SHP77 (cell line): ENCODE measurements around the gene ZDHHC16.
"Not testable (repeated sequence)": the region's sequence is repeated elsewhere in the genome, so short reads cannot be mapped to it uniquely, and the experiment has no call there.

ENCODE experiments used
- DNase-seq, 2 experiments: peaks; one replicate each; lab custom pipeline; 2025; lab: John Stamatoyannopoulos, UW

ZDHHC16 gene

DNA sequence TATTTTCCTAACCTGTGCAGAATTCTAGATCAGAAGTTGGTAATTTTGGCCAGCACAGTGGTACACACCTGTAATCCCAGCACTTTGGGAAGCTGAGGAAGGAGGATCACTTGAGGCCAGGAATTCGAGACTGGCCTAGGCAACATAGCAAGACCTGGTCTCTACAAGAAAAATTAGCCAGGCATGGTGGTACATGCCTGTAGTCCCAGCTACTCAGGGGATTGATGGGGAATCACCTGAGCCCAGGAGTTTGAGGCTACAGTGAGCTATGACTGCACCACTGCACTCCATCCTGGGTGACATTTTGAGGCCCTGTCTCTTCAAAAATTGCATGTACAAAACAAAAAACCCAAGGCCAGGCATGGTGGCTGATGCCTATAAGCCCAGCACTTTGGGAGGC, 11.4 kb upstream of the ZDHHC16 start:
- no peak for DNase-seq

DNA sequence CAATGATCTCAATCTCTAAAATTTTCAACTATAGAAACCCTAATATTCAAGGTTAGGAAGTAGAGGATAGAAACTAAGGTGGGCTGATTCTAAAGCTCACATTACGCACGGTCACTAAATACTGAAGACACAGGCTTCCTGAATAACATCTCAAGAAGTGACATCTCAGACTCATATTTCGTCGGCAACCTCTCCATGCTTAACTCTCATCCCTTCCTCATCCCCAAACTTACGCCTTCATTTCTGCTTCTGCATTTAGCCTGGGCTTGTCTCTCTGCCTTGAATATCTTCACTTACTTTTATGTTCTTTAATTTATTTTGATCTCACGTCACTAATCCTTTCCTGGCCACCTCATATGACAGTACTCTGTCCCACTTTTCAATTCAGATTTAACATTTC, 10.8 kb upstream of the ZDHHC16 start:
- DNase-seq: no peak

DNA sequence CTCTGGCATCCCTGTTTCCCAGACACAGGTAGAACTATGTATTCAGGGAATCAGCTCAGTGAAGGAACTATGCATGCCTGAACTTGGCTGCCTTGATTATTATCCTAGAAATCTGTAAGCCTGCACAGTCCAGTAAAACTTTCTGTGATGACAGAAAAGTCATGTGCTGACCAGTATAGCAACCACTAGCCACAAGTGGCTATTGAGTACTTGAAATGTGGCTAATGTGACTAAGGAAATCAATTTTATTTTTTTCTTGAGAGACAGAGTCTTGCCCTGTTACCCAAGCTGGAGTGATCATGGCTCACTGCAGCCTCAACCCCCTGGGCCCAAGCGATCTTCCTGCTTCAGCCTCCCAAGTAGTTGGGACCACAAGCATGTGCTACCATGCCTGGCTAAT, 3.7 kb upstream of the ZDHHC16 start:
- DNase-seq: no peak

DNA sequence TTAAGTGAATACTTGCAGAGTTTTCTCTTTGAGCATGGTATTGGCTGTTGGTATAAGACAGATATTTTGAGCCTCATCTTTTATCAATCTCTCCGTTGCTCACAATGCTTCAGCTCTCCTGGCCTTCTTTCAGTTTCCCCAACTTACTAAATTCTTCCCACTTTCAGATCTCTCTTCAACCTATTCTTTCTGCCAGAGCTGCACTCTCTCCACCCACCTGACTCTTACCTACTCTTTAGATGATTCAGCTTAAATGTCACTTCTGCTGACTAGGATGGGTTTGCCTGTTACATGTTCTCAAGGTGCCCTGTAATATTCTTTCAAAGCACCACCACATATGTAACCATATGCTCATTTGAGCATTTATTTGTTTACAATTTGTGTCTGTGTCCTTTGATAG, 1.8 kb upstream of the ZDHHC16 start:
- DNase-seq: no peak

DNA sequence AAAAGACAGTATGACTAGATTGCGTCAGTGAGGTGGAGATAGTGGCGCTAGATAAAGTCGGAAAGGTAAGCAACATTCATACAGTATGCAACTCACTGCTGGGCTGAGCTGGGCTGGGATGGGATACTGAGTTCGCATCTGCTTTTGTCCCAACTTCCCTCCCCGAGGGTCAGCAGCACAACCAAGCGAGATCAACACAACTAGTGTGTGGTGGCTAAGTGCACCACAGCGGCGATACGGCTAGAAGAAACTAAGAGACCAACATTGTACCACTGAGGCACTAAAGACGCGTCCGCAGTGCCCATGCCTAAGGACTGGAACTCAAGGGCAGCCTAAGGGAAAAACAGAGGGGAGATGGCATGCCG, 636 bp upstream of the ZDHHC16 start:
- DNase-seq: no peak

DNA sequence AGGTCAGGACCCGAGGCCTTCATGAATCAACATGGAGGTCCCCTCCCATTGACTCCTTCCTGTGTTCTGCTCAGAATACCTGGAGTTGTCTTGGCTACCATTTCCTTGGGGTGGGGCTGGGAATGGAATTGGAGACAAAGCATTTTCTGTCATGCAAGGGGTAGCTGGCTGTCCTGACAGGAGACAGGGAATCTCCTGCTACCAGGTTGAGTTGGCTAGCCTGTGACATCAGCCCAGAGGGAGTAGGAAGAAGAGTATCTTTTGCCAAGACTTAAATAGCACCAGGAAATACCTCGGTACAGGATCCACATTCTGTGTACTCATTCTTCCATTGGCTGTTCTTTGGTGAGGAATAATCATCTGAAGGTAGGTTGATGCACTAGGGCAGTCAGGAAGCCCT, 4.9 kb downstream of the ZDHHC16 start:
- DNase-seq: no peak

DNA sequence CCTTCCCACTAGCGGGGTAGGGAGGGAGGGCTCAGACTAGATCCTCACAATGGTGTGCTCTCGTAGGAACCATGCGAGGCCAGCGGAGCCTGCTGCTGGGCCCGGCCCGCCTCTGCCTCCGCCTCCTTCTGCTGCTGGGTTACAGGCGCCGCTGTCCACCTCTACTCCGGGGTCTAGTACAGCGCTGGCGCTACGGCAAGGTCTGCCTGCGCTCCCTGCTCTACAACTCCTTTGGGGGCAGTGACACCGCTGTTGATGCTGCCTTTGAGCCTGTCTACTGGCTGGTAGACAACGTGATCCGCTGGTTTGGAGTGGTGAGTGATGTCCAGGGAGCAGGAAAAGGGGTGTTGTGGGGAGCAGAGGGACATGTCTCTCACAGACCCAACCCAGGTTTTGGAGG, 5.6 kb downstream of the ZDHHC16 start:
- no peak for DNase-seq

DNA sequence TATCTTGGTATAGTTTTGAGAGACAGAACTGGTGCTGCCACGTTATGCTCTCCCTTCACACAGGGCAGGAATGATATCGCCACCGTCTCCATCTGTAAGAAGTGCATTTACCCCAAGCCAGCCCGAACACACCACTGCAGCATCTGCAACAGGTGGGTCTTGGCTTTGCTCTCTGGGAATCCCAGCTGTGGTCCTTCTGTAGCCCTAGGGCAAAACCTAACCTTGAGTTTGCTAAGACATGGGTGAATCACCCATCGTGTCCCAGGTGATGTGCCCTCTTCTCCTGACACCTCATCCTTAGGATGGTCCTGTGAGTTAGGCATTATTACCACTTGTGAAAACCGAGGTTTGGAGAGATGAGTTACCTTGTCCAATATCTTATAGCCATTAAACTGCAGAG, 6.4 kb downstream of the ZDHHC16 start:
- DNase-seq: no peak

DNA sequence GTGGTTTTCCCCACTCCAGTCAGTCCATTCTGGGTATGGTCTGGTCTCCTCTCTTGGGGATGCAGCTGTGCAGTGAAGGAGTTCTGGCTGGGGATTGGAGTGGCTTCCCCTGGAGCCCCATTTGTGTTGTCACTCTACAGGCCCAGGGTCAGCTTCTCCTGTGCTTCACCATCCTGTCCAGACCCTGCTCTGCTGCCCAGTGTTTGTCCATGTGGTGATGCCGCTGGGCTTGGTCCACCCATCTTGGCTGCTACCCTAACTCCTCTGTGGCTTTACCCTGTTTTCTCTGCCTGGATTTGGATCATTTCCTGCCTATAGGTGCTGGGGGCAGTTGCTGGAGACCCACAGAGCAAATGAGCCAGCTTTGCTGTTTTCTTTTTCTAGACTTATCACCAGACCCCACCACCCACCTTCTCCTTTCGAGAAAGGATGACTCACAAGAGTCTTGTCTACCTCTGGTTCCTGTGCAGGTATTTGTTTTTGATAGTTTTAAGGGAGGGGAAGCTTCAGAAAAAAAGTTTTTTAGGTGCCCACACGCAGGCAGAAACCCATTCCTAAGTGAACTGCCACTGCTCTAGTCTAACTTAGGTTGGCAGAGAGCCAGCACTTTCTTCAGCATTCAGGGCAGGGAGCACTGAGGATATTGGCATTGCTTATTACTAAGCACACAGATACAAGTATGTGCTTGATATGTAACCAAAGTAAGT, 8.5 kb downstream of the ZDHHC16 start:
- DNase-seq: peak in 1 of 2 experiments; percentile 5

DNA sequence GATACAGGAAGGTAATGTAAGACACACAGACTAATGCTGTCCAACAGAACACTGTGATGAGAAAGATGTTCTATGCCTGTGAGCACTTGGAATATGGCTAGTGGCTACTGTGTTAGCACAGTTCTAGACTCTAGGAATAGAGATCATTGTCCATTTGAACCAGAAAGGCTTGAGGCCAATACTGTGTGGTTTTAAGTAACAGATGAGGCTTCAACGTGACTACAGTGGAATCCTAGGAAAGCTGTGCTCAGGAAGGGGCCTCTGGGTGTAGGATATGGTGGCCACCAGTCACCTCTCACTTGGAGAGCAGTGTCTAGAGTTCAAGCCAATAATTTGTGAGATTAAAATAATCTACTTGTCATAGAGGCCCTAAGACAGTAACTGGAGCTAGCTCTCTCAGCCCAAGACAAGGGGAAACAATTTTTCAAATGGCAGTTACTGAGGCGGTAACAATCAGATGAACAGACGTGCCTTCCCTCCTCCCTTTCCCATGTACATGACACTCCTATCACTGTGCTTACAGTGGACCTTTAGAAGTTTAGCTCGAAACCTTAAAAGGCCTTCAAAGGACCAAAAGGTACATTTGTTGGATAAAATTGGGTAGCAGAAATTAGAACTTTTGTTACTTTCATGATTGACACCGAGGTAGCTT, 10.2 kb downstream of the ZDHHC16 start:
- no peak for DNase-seq

DNA sequence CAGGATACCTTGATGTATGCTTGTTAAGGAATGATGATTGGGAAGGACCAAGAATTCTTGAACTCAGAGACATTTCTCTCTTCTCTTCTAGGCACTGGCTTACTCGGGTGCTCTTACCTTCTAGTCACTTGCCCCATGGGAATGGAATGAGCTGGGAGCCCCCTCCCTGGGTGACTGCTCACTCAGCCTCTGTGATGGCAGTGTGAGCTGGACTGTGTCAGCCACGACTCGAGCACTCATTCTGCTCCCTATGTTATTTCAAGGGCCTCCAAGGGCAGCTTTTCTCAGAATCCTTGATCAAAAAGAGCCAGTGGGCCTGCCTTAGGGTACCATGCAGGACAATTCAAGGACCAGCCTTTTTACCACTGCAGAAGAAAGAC, 10.7 kb downstream of the ZDHHC16 start:
- no peak for DNase-seq

DNA sequence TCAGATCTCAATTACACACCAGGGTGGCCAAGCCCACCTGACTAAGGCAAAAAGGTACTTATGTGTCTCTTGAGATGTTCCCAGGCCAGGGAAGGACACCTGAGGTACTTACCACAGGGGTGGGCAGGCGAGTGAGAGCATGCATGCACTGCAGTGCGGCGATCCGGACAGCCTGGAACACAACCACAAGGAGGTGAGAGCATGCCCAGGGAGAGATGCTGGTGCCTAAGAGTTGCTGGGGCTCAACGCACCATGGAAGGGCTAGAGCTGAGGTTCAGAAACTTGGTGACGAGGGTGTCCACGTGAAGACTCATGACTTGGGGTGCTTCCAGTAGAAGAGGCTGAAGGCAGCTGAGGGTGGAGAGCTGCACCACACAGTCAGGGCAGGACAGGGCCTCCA, 13.1 kb downstream of the ZDHHC16 start:
- DNase-seq: no peak

DNA sequence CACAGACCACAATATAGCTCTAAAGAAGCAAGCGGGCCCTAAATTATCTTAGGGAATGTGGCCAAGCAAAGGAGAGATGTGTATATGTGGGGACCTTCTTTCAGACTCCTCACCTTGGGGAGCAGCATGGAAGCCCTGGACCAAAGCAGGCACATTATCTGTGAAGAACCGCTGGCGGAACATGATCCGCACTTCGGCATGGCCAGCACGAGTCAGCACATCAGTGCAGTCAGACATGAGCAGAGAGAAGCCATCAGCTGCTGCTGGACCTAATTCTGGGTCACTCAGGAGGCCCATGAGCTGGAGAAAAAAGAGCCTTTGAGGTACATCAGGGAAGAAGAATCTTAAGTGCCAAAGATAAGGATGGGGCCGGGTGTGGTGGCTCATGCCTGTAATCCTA, 14.0 kb downstream of the ZDHHC16 start:
- no peak for DNase-seq

DNA sequence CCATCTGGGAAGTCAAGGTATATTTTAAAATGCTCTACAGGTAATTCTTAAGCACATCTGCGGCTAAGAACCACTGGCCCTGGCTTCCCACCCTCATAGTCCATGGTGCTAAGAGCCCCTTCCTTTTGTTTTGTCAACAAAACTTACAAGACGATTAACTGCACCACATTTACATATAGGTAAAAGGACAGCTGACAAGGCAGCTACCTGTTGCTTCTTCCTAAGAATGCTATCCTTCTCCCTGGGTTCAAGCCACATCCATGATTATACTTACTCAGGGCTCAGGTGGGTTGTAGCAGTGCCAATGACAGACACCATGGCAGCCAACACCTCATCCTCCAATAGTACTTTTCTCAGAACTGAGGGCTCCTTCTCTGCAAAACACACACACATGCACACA, 16.3 kb downstream of the ZDHHC16 start:
- no peak for DNase-seq

DNA sequence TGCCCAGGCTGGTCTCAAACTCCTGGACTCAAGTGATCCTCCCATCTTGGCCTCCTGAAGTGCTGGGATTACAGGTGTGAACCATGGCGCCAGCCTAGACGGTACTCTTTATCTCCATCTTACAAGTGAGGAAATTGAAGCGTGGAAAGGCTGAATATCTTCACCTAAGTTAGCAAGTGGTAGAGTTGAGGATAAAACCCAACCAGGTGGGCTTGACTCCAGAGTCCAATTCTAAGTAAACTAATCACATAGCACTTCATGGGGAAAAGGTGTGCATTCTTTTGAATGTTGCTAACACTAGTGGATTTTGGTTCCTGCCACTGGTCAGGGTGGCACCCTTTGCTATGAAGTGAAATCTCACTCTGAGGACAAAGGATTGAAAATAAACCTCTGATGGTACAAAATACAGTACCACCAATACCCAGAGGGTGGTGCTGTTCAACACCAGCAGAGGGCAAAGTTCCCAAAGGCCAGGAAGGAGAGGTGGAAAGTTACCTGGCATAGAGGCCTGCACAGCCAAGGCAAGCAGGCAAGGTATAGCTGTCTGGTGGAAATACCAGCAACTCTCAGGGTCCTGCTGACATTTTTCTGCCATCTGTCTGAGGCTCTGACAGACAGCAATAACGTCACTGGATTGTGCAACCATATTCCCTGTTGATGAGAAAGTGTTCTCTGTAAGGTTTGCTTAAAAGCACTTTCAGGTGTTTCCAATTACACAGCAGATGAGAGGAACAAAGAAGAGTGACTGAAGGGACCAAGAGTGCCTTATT, 17.6 kb downstream of the ZDHHC16 start:
- DNase-seq: peak; percentile 37 to 55

DNA sequence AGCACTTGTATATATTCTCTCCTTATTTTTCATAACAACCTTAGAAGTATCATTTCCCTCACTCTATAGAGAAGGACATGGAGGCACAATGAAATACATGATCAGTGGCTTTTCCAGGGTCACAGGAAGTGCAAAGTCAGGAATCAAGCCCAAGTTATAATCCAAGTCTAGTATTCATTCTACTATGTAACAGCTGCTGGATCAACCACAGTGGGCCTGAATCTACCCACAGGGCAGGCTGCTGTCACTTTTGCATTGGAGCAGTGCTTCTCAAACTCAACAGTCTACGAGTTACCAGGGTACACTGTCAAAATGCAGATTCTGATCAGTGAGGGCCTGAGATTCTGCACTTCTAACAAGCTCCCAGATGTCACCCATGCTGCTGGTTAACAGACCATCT, 18.3 kb downstream of the ZDHHC16 start:
- DNase-seq: no peak

DNA sequence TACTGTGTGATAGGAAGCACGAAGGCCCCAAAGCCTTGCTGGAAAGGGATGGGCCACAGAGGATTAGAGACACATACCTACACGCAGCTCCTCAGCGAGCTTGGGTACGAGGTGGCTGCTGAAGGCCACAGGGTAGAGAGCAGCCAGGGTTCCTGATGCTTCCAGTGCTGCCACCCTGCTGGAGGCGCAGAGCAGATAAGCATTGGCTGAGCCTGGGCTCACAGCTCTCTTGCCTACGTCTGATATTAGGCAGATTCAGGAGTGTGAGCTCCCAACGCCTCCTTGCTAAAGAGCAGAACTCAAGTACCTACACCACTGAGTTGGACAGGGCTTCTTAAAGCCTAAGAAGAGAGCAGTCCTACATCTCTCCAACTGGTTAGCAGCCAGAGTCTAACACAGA, 20.0 kb downstream of the ZDHHC16 start:
- no peak for DNase-seq

DNA sequence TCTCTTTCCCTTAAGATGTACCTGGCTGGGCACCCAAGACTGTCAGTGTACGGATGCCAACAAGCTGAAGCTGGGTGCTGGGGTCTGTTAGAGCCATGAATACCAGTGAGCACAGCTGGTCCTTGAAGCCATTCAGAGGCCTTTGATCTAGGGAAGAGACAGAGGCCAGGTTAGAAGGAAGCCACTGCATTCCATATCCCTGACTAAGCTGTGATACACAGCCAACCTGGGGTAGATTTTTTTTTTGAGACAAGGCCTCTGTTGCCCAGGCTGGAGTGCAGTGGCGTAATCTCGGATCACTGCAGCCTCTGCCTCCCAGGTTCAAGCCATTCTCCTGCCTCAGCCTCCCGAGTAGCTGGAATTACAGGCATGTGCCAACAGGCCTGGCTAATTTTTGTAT, 20.8 kb downstream of the ZDHHC16 start:
- DNase-seq: no peak

DNA sequence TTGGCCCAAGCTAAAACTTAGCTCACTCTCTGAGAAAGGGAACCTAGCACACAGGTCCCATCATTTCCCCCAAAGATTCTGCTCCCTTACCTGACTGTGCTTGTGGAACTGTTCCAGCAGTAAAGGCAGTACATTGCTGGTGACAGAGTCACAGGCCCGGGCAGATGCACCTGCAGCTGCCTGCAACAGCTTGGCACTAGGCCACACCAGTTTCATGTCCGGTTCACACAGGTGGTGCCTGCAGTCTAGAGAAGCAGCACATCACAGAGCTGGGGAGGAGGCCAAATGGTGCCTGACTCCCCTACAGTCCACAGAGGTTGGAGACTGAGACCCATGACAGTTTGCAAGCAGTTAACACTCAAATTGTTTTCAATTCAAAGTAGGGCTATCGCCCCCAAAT, 22.2 kb downstream of the ZDHHC16 start:
- peak; percentile 62 to 84 for DNase-seq

DNA sequence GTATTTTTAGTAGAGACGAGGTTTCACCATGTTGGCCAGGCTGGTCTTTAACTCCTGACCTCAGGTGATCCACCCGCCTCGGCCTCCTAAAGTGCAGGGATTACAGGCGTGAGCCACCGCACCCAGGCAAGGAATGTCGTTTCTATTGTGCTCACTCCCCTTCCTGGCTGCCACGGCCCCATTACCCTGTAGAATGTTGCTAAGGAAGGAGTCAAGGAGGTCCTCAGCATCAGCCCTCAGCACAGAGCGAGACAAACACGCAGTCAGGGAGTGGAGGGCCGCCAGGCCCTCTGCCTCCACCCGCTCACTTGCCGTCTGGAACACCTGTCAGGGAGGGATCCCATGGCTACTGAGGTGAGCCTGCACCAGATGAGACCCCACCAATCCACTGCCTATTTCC, 22.8 kb downstream of the ZDHHC16 start:
- not testable (repeated sequence) for DNase-seq

DNA sequence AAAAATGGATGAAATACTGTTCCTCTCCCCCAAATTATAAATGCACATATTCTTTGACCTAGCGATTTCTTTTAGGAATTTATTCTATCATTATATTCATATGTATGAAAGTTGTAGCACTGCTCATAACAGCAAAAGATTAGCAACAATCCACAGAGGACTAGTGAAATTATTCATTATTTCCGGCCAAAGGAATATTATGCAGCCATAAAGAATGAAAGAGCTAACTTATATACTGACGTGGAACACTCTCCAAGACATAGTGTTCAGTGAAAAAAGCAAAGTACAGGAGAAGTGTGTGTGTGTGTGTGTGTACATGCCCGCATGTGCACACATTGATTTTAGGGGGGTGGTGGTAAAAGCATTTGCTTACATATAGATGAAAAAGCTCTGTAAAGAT, 28.9 kb downstream of the ZDHHC16 start:
- DNase-seq: no peak

DNA sequence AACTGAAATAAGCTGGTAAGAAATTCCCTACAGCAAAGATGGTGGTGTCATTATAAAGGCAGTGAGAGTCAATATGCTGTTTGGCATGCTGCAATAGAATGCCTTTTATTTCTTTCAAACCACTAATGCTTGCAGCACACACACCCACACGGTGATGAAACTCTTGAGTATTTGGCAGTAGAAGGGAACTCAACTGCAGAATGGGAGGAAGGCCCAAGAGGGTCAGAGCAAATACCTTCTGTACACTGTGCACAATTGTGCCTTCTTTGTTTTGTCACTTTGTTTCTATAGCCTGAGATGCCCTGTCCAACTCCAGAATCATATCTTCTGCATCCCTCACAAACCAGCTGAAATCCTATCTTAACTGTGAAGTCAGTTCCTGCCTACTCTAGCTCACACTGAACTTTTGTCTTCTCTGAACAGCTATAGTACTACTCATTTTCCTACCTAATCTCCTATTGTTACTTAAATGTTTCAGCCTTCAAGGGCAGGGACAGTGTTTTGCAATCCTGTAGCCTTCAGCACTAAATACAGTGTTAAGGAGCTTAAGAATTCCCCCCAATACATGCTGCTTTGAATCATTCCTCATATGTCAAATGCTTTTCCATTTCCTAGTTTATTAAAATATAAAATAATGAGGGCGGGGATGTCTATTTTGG, 30.1 kb downstream of the ZDHHC16 start:
- no peak for DNase-seq

DNA sequence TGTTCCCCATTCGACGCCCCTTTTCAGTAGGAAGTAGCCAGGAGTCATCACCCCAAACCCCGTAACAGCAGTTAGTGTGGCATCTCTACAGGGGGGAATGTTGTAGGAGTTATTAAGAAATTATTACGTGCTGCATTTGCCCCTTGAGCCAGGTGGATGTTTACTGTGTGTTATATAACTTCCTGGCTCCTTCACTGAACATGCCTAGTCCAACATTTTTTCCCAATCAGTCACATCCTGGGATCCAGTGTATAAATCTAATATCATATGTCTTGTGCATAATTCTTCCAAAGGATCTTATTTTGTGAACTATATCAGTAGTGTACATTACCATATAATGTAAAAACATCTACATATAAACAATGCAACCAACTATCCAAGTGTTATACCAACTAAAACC, 33.4 kb downstream of the ZDHHC16 start:
- not testable (repeated sequence) for DNase-seq
